Astrocyte (in vitro differentiated cells and primary cell): ENCODE results near the gene PAX5. TPM values are rescaled to one million over a fixed set of nuclear protein-coding genes. Genes with fewer than 3 reads are reported as not detected.

Experiments used
- DNase-seq: peaks from one replicate; pipeline ENCODE4 v3.0.0-alpha.2; 2010; ENCODE audit warnings: low read depth
- FAIRE-seq: peaks from 2 replicates; lab custom pipeline; 2011; peaks lifted over from hg19 to GRCh38; lab: Jason Lieb, UNC
- H2AFZ ChIP-seq: 2 replicates; pipeline ENCODE4 v1.6.0; 2012; ENCODE audit warnings: low read depth, low read length, inconsistent platforms
- H3K27ac ChIP-seq: 2 replicates; pipeline ENCODE4 v1.5.1; 2011; ENCODE audit warnings: low read depth, low read length, inconsistent platforms
- H3K27me3 ChIP-seq: 2 replicates; pipeline ENCODE4 v1.6.0; 2011; ENCODE audit warnings: low read length, inconsistent platforms; ENCODE audit not compliant: insufficient read depth
- H3K36me3 ChIP-seq: 2 replicates; pipeline ENCODE4 v1.5.1; 2011; ENCODE audit warnings: low read length, inconsistent platforms; ENCODE audit not compliant: insufficient read depth
- H3K4me1 ChIP-seq: 2 replicates; pipeline ENCODE4 v1.5.1; 2011; ENCODE audit warnings: low read length, inconsistent platforms; ENCODE audit not compliant: insufficient read depth
- H3K4me2 ChIP-seq: 2 replicates; pipeline ENCODE4 v1.6.0; 2012; ENCODE audit warnings: low read length, inconsistent platforms
- H3K4me3 ChIP-seq: 2 replicates; pipeline ENCODE4 v1.5.1; 2011; ENCODE audit warnings: low read depth, mild to moderate bottlenecking, low read length, inconsistent platforms; ENCODE audit not compliant: insufficient read depth
- H3K79me2 ChIP-seq: 2 replicates; pipeline ENCODE4 v1.6.0; 2012; ENCODE audit warnings: mild to moderate bottlenecking, low read length, inconsistent platforms; ENCODE audit not compliant: insufficient read depth
- H3K9ac ChIP-seq: 2 replicates; pipeline ENCODE4 v1.6.0; 2012; ENCODE audit warnings: mild to moderate bottlenecking, low read length, inconsistent platforms
- H3K9me3 ChIP-seq: 2 replicates; pipeline ENCODE4 v1.5.1; 2012; ENCODE audit warnings: low read depth, mild to moderate bottlenecking, low read length, inconsistent platforms; ENCODE audit not compliant: insufficient read depth
- H4K20me1 ChIP-seq: 2 replicates; pipeline ENCODE4 v1.6.0; 2012; ENCODE audit warnings: low read length, inconsistent platforms; ENCODE audit not compliant: insufficient read depth
- H3K27ac Mint-ChIP-seq: one replicate; pipeline ENCODE4 v1.8.0; 2021; ENCODE audit warnings: mild to moderate bottlenecking, mixed read lengths; ENCODE audit not compliant: unreplicated experiment
- H3K27me3 Mint-ChIP-seq: one replicate; pipeline ENCODE4 v1.8.0; 2021; ENCODE audit warnings: low read depth, mixed read lengths; ENCODE audit not compliant: unreplicated experiment
- H3K36me3 Mint-ChIP-seq: one replicate; pipeline ENCODE4 v1.8.0; 2021; ENCODE audit warnings: low read depth, mixed read lengths; ENCODE audit not compliant: unreplicated experiment
- H3K4me1 Mint-ChIP-seq: one replicate; pipeline ENCODE4 v1.8.0; 2021; ENCODE audit warnings: low read depth, mixed read lengths; ENCODE audit not compliant: unreplicated experiment
- H3K4me3 Mint-ChIP-seq: one replicate; pipeline ENCODE4 v1.8.0; 2021; ENCODE audit warnings: mild to moderate bottlenecking, moderate library complexity, mixed read lengths; ENCODE audit not compliant: unreplicated experiment
- H3K9me3 Mint-ChIP-seq: one replicate; pipeline ENCODE4 v1.8.0; 2021; ENCODE audit warnings: mild to moderate bottlenecking, mixed read lengths; ENCODE audit not compliant: unreplicated experiment
- EZH2 ChIP-seq: IDR thresholded peaks from 2 replicates; pipeline ENCODE4 v1.6.1; 2012; ENCODE audit warnings: mild to moderate bottlenecking, low read length, inconsistent platforms; ENCODE audit not compliant: insufficient read depth
- total RNA-seq: library from RNA; stranded (reverse); gene quantifications from 2 replicates; pipeline ENCODE4 v1.2.1, GENCODE V29; 2021
- TF ChIP-seq, protein P1 (sequence below): IDR thresholded peaks from 2 replicates; pipeline ENCODE4 v1.5.1; 2011; ENCODE audit warnings: low read depth, mild to moderate bottlenecking, inconsistent platforms, low read length, moderate library complexity; ENCODE audit not compliant: insufficient read depth

Gene PAX5
- total RNA-seq, 1 donor from 2014 or later = not detected

DNA sequence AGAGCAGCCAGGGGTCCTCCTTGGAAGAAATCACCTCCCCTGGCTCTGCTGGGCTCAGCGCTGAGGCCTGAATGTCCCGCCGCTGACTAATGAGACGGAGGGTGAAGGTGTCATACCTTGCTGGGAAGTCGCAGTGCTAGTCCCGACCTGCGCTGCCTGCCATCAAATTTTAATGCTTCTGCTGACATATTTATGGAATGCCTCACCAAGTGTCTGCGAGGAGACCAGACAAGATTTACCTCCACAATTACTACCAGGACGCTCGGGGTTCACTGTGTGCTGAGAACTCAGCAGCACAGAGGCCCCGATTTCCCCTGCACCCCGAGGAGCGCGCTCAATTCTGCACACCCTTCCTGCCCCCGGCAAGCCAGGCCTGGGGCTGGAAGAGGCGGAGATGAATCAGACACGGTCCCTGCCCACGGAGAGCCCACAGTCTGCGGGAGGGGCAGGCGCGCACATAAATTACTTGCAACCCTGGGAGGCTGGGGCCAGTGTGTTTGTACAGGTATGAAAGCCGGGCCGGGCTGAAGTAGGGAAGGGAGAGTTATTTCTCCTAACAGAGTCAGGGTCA lies 175.2 kb downstream of the PAX5 start:
- H3K79me2 ChIP-seq = no peaks in the 10 kb centered on the region
- no peak overlapping the region for H3K4me2 ChIP-seq
- H3K9me3 ChIP-seq = no peaks in the 10 kb centered on the region
- Mint-ChIP-seq H3K4me3 (no peak overlapping the region), H3K27ac (peak overlapping the region; percentile 26), H3K27me3 (peaks cover 64% of the 10 kb centered on the region), H3K36me3 (no peaks in the 10 kb centered on the region), H3K4me1 (peaks cover 2% of the 10 kb centered on the region), H3K9me3 (no peaks in the 10 kb centered on the region)
- peaks cover 35% of the 10 kb centered on the region for H3K27me3 ChIP-seq
- no peak overlapping the region for H3K4me3 ChIP-seq
- H3K4me1 ChIP-seq = no peaks in the 10 kb centered on the region
- no peak for DNase-seq
- no peaks in the 10 kb centered on the region for H3K36me3 ChIP-seq
- H4K20me1 ChIP-seq = no peaks in the 10 kb centered on the region
- TF ChIP-seq EZH2 = no peak
- TF ChIP-seq, protein P1, sequence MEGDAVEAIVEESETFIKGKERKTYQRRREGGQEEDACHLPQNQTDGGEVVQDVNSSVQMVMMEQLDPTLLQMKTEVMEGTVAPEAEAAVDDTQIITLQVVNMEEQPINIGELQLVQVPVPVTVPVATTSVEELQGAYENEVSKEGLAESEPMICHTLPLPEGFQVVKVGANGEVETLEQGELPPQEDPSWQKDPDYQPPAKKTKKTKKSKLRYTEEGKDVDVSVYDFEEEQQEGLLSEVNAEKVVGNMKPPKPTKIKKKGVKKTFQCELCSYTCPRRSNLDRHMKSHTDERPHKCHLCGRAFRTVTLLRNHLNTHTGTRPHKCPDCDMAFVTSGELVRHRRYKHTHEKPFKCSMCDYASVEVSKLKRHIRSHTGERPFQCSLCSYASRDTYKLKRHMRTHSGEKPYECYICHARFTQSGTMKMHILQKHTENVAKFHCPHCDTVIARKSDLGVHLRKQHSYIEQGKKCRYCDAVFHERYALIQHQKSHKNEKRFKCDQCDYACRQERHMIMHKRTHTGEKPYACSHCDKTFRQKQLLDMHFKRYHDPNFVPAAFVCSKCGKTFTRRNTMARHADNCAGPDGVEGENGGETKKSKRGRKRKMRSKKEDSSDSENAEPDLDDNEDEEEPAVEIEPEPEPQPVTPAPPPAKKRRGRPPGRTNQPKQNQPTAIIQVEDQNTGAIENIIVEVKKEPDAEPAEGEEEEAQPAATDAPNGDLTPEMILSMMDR = no peak
- FAIRE-seq = no peak
- no peak overlapping the region for H3K9ac ChIP-seq
- no peak overlapping the region for H3K27ac ChIP-seq
- no peak overlapping the region for H2AFZ ChIP-seq

DNA sequence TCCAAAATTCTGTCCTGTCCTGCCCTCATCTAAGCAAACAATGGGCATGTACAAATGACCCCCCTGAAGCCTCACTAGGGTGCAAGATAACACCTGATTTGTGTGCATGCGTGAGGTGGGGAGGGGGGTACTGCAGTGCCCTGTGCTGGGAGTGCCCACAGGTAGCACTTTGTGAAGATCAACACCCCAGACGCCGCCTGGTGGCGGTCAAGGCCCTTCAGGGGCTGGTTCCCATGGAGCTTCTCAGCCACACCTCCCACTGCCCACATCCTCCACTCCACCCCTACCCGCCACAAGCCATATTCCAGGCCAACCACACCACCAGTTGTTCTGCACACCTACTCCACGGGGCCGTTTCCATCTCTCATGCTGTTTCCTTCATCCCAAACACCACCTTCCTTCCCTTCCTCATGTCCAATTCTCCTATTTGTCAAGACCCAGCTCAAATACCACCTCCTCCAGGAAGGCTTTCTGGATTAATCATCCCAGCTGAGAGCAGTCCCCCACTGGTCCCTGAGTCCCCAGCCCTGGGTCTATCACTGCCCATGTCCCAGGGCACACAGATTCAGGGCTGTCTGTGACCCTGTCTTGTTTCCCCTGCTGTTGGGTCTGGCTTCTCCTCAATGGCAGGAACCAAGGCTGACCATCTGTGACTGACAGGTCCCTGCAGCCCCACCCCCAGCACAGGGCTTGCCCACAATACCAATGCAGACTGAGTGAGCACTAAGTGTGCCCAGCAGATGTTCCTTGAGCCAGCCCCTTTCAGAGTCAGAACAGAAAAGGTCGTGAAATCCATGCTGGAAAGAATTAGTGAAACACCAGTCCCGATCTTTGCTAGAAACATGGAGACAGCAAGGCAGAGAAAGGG lies 178.4 kb downstream of the PAX5 start:
- no peaks in the 10 kb centered on the region for H3K79me2 ChIP-seq
- H3K27me3 ChIP-seq = peaks cover 44% of the 10 kb centered on the region
- Mint-ChIP-seq H3K4me3 (no peak overlapping the region), H3K4me1 (peaks cover 2% of the 10 kb centered on the region), H3K36me3 (no peaks in the 10 kb centered on the region), H3K27me3 (peaks cover 71% of the 10 kb centered on the region), H3K27ac (no peak overlapping the region), H3K9me3 (no peaks in the 10 kb centered on the region)
- H3K4me2 ChIP-seq = no peak overlapping the region
- H3K9me3 ChIP-seq = no peaks in the 10 kb centered on the region
- DNase-seq (no peak), FAIRE-seq (no peak)
- TF ChIP-seq, protein P1 = no peak
- TF ChIP-seq EZH2 = no peak
- no peak overlapping the region for H3K4me3 ChIP-seq
- H3K9ac ChIP-seq = no peak overlapping the region
- no peaks in the 10 kb centered on the region for H4K20me1 ChIP-seq
- no peak overlapping the region for H3K27ac ChIP-seq
- H2AFZ ChIP-seq = no peak overlapping the region
- no peaks in the 10 kb centered on the region for H3K36me3 ChIP-seq
- H3K4me1 ChIP-seq = no peaks in the 10 kb centered on the region
